ENCODE data around the gene DOHH. TPM values are rescaled to one million over a fixed set of nuclear protein-coding genes. Genes with fewer than 3 reads are reported as not detected.

The DOHH gene
- total RNA-seq, 1 donor: 8.3 TPM

- peaks cover 55% of the 10 kb centered on the region for H4K20me1 ChIP-seq (ENCODE audit: insufficient read depth, low read length)
- no peak for DNase-seq (ENCODE audit: insufficient read length, low spot score, missing footprints)
- H2AFZ ChIP-seq (ENCODE audit: low read length): no peak overlapping the region
- no peaks in the 10 kb centered on the region for H3K9me3 ChIP-seq (ENCODE audit: low read depth, low read length)
- no peak overlapping the region for H3K4me3 ChIP-seq (ENCODE audit: insufficient read depth, low read length)
- TF ChIP-seq, protein P1, sequence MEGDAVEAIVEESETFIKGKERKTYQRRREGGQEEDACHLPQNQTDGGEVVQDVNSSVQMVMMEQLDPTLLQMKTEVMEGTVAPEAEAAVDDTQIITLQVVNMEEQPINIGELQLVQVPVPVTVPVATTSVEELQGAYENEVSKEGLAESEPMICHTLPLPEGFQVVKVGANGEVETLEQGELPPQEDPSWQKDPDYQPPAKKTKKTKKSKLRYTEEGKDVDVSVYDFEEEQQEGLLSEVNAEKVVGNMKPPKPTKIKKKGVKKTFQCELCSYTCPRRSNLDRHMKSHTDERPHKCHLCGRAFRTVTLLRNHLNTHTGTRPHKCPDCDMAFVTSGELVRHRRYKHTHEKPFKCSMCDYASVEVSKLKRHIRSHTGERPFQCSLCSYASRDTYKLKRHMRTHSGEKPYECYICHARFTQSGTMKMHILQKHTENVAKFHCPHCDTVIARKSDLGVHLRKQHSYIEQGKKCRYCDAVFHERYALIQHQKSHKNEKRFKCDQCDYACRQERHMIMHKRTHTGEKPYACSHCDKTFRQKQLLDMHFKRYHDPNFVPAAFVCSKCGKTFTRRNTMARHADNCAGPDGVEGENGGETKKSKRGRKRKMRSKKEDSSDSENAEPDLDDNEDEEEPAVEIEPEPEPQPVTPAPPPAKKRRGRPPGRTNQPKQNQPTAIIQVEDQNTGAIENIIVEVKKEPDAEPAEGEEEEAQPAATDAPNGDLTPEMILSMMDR (IDR thresholded peaks at IDR 0.05; ENCODE audit: extremely low read depth, low read depth, low read length): no peak
- H3K36me3 ChIP-seq (ENCODE audit: insufficient read depth, low read length): peaks cover 50% of the 10 kb centered on the region
- H3K27me3 ChIP-seq (ENCODE audit: insufficient read depth, low read length): no peaks in the 10 kb centered on the region
- H3K79me2 ChIP-seq (ENCODE audit: insufficient read depth, low read length): peaks cover 81% of the 10 kb centered on the region
- H3K27ac ChIP-seq (ENCODE audit: low read depth, low read length): no peak overlapping the region
- H3K4me2 ChIP-seq (ENCODE audit: insufficient read depth, low read length): no peak overlapping the region
- peaks cover 39% of the 10 kb centered on the region for H3K4me1 ChIP-seq (ENCODE audit: insufficient read depth, low read length)
These were observed 44.4 kb downstream of the DOHH start for GRCh38 chr19:3455960-3456601.

- Histone ChIP-seq H2AFZ (ENCODE audit: low read length) (no peak overlapping the region), H3K4me3 (ENCODE audit: insufficient read depth, low read length) (no peak overlapping the region), H3K9me3 (ENCODE audit: low read depth, low read length) (no peaks in the 10 kb centered on the region), H3K27me3 (ENCODE audit: insufficient read depth, low read length) (no peaks in the 10 kb centered on the region), H3K4me1 (ENCODE audit: insufficient read depth, low read length) (peaks cover 42% of the 10 kb centered on the region), H4K20me1 (ENCODE audit: insufficient read depth, low read length) (peaks cover 55% of the 10 kb centered on the region), H3K4me2 (ENCODE audit: insufficient read depth, low read length) (no peak overlapping the region), H3K36me3 (ENCODE audit: insufficient read depth, low read length) (peaks cover 48% of the 10 kb centered on the region), H3K79me2 (ENCODE audit: insufficient read depth, low read length) (peaks cover 77% of the 10 kb centered on the region), H3K27ac (ENCODE audit: low read depth, low read length) (peak overlapping the region; percentile 23)
- TF ChIP-seq, protein P1 (IDR thresholded peaks at IDR 0.05; ENCODE audit: extremely low read depth, low read depth, low read length): no peak
- DNase-seq (ENCODE audit: insufficient read length, low spot score, missing footprints): peak; percentile 71
These were observed 45.0 kb downstream of the DOHH start for GRCh38 chr19:3455393-3455955.

GRCh38 chr19:3454656-3455392 is 45.6 kb downstream of the DOHH start:
- H3K36me3 ChIP-seq (ENCODE audit: insufficient read depth, low read length): peaks cover 41% of the 10 kb centered on the region
- peaks cover 49% of the 10 kb centered on the region for H4K20me1 ChIP-seq (ENCODE audit: insufficient read depth, low read length)
- peaks cover 72% of the 10 kb centered on the region for H3K79me2 ChIP-seq (ENCODE audit: insufficient read depth, low read length)

More at GRCh38 chr19:3454656-3455392, 45.6 kb downstream of the DOHH start:
- H3K4me2 ChIP-seq (ENCODE audit: insufficient read depth, low read length): no peak overlapping the region
- H3K27me3 ChIP-seq (ENCODE audit: insufficient read depth, low read length): no peaks in the 10 kb centered on the region
- no peaks in the 10 kb centered on the region for H3K9me3 ChIP-seq (ENCODE audit: low read depth, low read length)
- DNase-seq (ENCODE audit: insufficient read length, low spot score, missing footprints): no peak
- no peak overlapping the region for H3K4me3 ChIP-seq (ENCODE audit: insufficient read depth, low read length)
- H3K4me1 ChIP-seq (ENCODE audit: insufficient read depth, low read length): peaks cover 39% of the 10 kb centered on the region
- TF ChIP-seq, protein P1 (IDR thresholded peaks at IDR 0.05; ENCODE audit: extremely low read depth, low read depth, low read length): no peak
- H2AFZ ChIP-seq (ENCODE audit: low read length): no peak overlapping the region
- peak overlapping the region; percentile 23 for H3K27ac ChIP-seq (ENCODE audit: low read depth, low read length)
